GM19240 (cell line): ENCODE measurements around the gene LRFN5.

Source experiments
- DNase-seq: peaks from one replicate; pipeline ENCODE4 v3.0.0; 2011; ENCODE audit warnings: low spot score; ENCODE audit not compliant: insufficient read length

Gene LRFN5

DNA sequence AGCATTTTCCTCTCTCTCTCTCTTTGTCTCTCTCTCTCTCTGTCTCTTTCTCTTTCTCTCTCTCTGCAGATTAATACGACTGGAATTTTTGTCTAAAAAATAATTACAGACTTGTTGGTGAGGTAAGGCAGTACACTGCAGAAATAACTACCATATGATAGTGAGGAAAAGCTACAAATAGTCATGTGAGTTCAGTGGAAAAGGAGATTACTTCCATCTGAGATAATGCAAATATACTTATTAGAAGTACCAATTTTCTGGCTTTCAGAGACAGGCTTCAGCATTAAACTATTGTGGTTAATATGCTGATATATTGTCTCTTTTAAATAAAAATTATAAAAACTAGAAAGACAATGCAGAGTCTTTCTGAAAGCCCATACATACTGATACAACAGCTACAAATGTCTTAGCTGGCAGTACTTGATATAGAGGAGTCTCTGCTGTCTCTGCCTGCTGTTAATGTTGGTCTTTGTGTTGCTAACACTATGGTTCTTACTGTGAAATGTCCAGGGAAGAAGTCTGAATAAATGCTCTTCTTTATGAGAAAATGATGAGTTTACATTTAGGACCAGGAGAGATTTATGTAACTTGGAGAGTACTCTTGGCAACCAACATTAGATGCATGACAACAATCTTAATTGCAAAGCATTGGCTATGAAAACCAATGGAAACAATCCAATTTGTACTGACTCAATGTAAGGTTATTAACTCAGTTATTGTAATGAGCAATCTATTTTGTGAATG, 167.0 kb downstream of the LRFN5 start:
- no peak for DNase-seq

DNA sequence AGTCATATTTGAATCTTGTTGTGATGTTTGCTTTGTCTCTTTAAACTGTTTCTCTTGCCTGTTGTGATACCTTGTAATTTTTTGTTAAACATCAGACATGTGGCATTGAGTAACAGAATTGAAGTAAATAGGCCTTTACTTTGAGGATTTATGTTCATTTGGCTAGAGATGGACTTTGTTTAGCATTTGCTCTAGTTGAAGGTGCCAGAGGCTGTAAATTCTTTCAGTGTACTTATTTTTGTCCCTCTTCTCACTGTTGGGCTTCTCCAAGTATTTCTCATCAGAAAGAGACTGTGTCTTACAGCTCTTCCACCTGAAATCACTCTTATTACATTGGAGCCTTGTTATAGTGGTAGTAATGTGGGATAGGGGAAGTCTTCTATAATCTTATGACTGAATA, 175.8 kb downstream of the LRFN5 start:
- DNase-seq, result no peak

DNA sequence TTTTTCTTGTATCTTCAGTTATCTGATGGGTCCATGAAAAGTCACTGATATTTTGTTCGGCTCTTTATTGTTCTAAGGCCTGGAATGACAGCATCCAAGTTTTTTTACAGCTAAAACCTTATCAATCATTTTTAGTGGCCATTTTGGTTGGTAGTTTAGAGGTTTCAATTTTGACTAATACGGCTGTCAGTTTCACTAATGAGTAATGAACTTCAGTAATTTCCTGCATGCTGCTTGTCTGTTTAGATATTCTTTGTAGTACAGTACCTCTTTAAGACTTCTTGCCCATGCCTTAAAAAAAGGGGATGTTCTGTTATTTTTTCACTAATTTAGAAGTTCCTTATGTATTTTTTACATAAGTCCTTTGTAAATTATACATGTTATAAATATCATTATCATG, 176.7 kb downstream of the LRFN5 start:
- no peak for DNase-seq

DNA sequence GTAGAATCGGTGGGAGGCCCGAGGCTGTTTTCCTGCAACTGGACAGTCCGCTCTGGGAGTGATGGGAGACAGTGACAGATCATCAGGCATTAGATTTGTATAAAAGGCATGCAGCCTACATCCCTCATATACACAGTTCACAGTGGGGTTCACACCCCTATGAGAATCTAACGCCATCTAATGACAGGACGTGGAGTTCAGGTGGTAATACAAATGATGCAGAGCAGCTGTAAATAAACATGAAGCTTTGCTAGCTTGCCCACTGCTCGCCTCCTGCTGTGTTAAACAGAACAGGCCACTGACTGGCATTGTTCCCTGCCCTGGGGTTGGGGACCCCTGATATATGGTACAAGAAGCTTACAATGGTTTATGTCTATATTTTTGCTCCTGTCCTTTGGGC, 179.0 kb downstream of the LRFN5 start:
- DNase-seq, result no peak

DNA sequence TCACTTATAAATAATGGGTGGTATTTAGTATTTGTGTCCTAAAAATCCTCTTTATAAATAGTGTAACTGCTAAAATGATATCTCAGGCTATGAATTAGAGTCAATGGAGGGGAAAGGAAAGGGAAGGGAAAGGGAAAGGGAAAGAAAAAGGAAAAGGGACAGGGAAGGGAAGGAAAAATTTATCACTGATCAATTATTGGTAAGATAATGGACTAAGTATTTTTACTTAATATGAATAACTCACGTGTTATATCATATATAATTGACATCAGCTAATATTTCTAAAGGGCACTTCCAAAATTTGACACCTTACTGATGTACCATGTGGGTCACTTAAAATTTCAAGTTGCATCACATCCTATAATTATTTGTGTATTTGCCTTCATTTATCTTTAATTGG, 193.1 kb downstream of the LRFN5 start:
- no peak for DNase-seq

DNA sequence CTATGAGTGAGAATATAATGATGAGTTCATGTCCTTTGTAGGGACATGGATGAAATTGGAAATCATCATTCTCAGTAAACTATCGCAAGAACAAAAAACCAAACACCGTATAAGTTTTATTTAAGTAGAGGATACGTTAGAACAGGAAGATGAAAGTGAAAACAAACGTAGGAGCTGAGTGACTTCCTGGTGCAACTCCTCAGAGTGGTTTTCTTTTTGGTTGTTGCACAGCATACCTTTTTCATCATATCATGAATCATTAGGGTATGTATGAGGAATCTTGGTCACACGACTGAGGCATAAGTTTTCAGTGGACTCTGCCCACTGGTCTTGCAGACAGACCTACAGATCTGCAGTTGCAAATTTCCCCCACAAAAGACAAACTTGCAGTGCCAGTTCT, 199.0 kb downstream of the LRFN5 start:
- no peak for DNase-seq

DNA sequence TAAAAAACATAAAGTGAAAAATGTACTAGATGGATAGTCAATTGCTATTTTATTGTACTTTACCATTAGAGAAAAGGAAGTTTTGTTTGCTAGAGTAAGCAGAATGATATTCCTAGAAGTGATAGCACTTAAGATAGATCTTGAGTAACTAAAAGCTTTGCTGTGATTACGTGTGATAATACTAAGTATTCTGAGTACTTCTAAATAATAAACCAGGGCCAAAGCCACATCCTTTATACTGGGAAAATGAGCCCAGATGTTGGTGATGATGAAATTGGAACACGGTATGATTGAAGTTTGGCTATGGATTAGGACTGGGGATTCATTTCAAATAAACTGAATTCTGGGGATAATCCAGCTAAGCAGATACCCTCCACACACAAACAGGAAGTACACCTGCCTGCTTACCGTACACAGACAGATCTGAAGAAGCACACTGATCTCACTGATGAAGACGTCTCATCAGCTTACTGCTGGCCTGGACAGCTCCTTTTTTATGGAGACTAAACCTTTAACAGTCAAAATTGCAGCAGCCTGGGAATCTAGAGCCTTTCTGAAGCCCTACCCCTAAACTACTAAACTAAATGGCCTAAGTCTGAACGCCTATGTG, 199.8 kb downstream of the LRFN5 start:
- DNase-seq, result no peak

DNA sequence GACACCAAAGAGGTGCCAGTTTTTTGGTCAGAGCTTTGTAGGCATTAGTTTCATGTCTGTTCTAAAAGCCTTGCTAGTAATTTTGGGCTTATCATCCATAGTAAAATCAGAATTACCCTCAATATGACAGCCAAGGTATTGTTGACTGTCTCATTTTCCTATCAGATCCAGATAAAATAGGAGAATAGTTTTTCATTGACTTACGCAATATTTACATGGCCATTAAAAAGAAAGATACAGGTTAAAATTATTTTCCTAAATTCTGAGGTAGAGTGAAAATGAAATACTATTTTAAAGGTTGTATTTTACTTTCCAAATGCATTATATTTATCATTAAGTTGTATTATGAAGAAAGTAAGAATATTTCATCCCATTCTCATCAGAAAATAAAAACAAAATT, 203.7 kb downstream of the LRFN5 start:
- DNase-seq, result no peak

DNA sequence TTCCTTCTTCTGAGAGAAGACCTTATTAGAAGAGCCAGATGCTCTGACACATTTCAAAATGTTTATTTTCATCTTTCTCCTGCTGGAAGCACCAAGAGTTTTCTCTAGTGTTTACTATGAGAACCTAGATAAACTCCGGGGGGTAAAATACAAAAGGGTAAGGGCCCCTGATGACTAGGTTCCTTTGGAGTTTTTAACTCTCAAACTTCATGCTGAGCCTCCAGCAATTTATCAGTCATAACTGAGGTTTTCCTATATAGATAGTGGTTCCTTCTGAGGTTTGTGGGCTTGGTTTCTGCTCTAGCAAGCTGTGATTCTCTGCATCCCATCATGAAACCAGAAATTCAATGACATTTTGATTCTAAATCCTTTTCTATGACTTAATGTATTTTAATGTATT, 210.9 kb downstream of the LRFN5 start:
- DNase-seq, result no peak

DNA sequence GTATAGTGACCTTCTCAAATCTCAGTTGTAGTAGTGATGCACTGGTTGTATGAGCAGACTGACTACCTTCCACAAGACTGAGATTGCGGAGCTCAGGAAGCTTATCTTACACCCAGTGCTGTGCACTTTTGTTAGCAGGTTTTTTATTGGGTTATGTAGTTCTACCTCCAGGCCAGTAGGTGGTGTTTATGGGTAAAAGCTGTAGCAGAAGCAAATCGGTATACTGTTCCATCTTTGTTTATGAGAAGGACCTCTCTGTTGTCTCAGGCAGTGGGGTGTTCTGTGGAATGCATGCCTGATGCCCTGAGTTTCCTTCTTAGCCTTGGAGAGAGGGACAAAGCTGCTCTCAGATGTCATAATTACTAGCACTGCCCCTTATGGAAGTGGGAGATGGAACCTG, 217.8 kb downstream of the LRFN5 start:
- DNase-seq, result no peak

DNA sequence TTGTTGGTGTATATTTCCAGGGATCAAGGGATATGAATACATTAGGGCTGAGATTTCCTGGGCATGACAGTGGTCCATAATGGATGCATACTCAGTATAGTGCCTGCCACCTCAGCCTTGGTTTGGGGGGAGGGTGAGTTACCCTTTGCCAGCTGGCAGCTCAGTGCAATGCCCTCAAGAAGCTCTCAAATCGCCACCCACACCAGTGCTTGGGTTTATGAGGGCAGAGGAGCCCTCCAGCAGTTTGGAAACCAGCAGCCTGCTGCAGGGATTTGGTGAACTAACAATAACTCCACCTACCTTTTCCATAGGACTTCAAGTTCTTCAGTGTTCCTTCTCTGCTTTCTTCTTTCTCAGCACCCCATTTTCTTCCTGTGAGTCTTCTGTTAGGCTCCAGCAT, 218.9 kb downstream of the LRFN5 start:
- DNase-seq, result no peak

DNA sequence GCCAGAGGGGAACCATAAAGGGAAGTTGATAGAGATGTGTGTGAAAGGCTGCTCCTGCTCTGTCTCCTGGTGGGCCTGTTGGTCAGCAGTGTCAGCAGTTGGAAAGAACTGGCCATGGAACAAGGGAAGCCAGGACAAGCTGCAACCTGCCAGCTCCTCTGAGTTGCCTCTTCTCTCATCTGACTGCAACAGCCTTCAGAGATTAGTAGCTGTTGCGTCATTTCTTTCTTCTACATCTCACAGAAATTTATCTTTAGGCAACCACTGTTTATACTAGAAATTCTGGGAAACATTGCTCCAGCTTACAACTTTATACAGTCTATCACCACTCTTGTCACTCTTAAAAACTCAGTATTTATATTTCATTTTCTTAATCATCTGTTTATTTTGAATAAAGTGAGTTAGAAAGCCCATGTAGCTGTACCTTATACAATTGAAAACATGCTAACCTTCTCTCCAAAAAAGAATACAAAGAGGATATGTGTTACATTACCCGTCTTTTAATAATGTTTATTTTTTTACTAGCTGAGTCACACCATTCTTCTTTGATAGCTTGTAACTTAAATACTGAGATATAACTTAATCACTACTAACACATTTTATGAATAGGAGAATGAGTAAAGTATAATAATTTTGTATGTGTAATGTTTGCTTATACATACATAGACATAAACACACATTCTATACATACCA, 224.2 kb downstream of the LRFN5 start:
- DNase-seq, result no peak

DNA sequence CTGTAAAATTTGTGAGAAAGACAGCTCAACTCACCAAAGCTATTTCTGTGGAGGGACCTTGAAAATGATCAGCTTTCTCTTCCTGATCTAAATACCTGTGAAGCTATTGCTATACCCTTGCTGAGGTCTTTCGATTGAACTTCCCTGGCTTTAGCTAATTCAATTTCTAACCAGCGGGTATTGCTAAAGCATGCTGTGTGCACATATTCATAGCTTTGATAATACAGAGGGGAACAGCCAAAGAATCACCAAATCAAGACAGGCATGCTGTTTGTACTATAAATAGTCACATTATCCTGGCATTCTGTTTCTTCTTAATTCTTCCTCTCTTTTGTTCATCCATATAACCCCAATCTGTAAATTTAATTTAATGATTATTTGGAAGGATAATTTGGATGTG, 233.0 kb downstream of the LRFN5 start:
- DNase-seq, result no peak

DNA sequence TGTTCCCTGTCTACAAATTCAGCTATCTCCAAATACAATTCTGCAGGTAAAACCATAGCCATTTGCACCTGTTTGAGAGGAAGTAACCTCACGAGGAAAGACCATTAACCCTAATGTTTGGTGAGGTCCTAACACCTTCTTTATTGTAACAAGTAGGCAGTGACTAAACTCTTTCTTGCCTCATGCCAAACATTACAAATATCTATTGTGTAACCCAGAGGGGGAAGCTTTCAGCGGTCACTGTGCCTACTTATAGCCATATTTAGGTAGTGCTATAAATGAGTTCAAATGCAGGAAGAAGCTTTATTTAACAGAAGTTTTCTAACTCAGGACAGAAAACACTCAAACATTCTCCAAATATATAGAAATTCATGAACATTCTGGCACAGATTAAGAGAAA, 252.7 kb downstream of the LRFN5 start:
- no peak for DNase-seq

DNA sequence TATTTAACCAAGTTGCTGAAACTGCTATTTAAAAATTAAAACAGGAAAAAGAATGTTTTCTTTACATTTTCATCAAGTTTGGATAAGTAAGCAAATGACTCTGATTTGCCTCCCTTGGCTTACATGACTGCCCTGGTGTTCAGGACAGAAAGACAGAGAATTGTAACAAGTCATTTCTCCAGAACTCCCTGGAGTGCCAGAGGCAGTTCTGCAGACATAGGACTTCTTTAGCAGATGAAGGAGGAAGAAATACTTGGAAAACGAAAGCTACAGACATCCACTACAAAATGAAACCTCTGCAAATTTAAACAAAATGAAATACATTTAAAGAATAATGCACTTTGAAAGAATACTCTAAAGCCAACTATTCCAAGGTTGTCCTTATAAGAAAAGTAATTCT, 253.9 kb downstream of the LRFN5 start:
- DNase-seq, result no peak

DNA sequence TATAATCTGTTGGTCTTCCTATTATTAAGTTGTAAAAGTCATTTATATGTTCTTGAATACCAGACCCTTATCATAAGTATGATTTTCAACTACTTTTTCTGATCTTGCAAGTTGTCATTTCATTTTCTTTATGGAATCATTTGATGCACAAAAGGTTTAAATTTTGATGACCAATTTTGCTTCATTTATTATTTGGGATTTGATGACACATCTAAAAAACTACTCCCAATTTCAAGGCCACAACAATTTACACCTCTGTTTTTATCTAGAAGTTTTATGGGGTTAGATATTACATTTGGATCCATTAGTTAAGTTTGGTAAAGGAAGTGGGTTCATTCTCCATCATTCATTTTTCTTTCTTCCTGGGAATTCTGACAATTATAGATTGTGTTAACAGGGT, 259.2 kb downstream of the LRFN5 start:
- DNase-seq, result no peak

DNA sequence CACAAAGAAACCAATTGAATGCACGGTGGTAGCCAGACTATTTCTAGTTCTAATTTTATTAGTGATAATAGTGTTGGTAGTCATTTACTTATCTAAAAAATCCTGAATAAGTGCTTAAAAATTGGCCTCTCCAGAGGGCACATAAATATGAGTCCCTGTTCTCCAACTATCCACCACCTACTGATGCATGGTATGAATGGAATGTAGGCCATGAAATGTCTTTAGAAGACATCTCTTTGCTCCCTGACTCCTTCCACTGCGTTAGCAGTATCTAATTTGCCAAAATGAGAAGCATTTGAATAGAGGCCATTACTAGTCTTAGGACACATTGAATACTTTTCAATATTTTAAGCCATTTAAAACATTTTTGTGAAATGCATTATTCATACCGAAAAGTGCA, 261.7 kb downstream of the LRFN5 start:
- no peak for DNase-seq

DNA sequence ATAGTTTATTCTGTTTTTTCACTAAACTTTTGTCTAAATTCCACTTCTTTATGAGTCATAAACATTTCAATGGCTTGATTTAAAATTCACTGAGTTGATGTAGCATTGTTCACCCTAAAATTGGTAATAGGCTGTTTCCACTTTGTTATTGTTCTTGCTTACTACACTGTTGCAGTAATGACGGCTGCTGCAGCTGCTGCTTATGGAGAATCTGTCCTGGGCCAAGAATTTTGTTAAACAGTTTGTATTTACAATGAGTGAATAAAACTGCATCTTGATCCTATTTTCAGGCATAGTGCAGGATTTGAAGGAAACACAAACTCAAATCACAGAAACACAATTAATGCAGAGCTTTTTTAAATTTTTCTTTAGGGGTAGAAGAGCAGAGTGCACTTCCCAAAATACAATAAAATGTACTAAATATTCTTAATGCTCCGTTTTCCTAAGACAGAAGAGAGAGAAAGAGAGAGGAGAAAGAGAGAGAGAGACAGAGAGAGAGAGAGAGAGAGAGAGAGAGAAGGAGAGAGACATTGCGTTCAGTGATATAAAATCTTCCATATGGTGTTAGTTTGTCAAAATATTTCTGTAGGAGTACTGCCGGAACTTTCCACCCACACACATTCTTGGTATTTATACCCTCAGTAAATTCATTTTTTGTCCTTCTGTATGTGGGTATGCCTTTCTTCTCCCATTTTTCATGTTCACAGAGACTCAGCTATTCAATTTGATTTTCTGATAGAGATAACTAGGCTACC, 266.4 kb downstream of the LRFN5 start:
- no peak for DNase-seq

DNA sequence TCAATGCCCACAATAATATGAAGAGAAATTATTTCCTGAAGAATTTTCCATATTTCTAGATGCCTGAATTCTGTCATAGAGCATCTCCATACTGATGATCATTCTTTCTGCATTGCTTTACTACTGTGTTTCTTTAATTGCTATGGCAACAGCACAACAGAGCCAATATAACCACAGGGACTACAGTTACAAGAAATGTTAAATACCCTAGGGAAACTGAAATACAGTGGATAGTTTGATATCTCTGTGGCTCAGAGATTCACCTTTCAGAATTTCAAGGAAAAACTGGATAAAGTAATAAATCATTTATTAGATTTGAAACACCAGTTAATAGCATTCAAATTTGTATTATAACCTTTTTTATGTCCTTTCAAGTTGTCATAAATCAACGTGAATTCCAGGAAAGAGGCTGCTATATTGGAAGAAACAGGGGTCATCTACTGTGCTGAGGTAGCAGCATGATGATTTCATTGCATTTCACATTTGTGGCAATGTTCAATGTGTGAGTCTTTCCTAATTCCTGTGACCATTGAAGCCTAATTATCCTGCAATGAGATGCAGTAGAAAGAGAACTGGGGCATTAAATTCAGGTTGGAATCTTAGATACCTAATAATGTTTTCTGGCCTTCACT, 267.1 kb downstream of the LRFN5 start:
- no peak for DNase-seq

DNA sequence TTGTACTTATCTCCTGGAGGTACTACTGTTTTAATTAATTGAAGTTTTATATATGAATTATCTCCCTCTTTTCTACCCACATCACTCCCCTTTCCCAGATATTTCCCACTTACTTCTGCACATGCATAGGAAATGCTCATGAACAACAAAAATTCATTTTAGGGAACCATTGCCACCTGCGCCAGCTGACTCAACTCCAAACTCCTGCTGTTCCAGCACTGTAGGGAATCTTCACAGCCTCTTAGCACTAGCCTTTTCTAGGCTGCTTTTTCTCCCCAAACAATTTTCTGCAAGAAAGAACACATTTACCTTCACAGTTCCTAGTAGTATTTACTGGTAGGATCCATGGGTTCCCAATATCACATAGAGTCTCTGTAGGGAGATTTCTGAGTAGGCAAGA, 268.4 kb downstream of the LRFN5 start:
- no peak for DNase-seq

DNA sequence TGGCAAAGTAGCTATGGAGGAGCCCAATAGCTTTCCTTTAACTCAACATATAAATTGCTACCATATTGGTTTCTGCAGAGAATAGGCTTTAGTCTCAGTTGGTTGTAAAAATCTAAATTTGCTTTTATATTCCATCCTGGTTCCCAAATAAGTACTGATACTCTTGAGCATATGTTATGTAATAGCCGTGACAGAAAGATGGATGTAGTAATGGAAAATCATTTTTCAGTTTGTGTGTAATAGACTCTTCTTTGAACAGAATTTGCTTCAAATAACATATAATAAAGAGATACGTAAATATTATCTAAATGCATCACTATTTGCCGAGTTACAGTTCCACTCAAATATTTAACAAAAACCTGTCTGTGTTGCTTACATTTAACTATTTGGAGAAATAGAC, 271.6 kb downstream of the LRFN5 start:
- no peak for DNase-seq

DNA sequence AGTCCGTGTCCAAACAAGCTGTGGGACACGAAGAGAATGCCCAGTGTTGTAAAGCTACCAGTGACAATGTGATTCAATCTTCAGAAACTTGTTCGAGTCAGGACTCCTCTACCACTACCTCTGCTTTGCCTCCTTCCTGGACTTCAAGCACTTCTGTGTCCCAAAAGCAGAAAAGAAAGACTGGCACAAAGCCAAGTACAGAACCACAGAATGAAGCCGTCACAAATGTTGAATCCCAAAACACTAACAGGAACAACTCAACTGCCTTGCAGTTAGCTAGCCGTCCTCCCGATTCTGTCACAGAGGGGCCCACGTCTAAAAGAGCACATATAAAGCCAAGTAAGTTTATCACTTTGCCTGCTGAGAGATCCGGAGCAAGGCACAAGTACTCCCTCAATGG, 284.9 kb downstream of the LRFN5 start:
- no peak for DNase-seq
